HCT116 (cell line): ENCODE results near the gene AMBP. TPM values are rescaled to one million over a fixed set of nuclear protein-coding genes. Genes with fewer than 3 reads are reported as not detected.

Experiments used
- ATAC-seq: fragments of 200-7000 bp; cut with Tn5 transposase; 2 replicates; pipeline ENCODE4 v1.9.1; 2020; ENCODE audit warnings: mild to moderate bottlenecking, moderate library complexity
- BruUV-seq: library from RNA; stranded (reverse); fragments of 400-500 nt; replicated peaks from 2 replicates; lab custom pipeline; 2021; lab: Mats Ljungman, UMichigan
- CTCF ChIA-PET: fragments of 300-600 bp; sonication (Branson Sonifier 250); formaldehyde crosslinking; loops from one replicate; lab custom pipeline; 2021; ENCODE audit warnings: antibody characterized with exemption; lab: Charles Lee
- POLR2A ChIA-PET: fragments of 300-600, 350-600 bp; sonication (Branson Sonifier 250); formaldehyde crosslinking; loops from one replicate; lab custom pipeline; 2021; ENCODE audit warnings: antibody characterized with exemption; lab: Charles Lee
- RAD21 ChIA-PET, 2 experiments: fragments of 300-600 bp; sonication (Branson Sonifier 250); formaldehyde crosslinking; loops; one replicate each; lab custom pipeline; 2023; ENCODE audit warnings: low total read pairs in 2 of 2; ENCODE audit not compliant: uncharacterized antibody in 2 of 2, unreplicated experiment in 2 of 2, low non-redundant PET in 1 of 2; lab: Charles Lee
- DNase-seq: peaks from one replicate; pipeline ENCODE4 v3.0.0-alpha.2; 2010; ENCODE audit warnings: low read depth, low spot score
- H2AFZ ChIP-seq: fragments of 200-600 bp; shearing (Covaris generic), sonication (generic); 2 replicates; pipeline ENCODE4 v1.6.1; 2017; ENCODE audit warnings: low read depth, mixed run types, mixed read lengths, antibody characterized with exemption, low read length; ENCODE audit not compliant: poor library complexity, severe bottlenecking
- H3K27ac ChIP-seq: 2 replicates; pipeline ENCODE4 v1.5.1; 2012; ENCODE audit warnings: low read depth, low read length
- H3K27me3 ChIP-seq: fragments of 200-600 bp; sonication (generic); 2 replicates; pipeline ENCODE4 v1.6.1; 2016; ENCODE audit warnings: mixed run types, low read length, mixed read lengths; ENCODE audit not compliant: insufficient read depth
- H3K36me3 ChIP-seq, 2 experiments: fragments of 200-500 bp in 1 of 2; fragments of 200-600 bp in 1 of 2; sonication (Bioruptor generic) in 1 of 2; sonication (generic) in 1 of 2; 2 replicates each; pipeline versions ENCODE4 v1.5.1 to v1.6.1; 2014 to 2016; ENCODE audit warnings: low read length in 2 of 2, inconsistent platforms in 1 of 2, mixed read lengths in 1 of 2, mixed run types in 1 of 2; ENCODE audit not compliant: insufficient read depth in 2 of 2, control insufficient read depth in 1 of 2
- H3K4me1 ChIP-seq, 2 experiments: fragments of 200-600 bp in 1 of 2; sonication (generic) in 1 of 2; 2 replicates each; pipeline versions ENCODE4 v1.5.1 to v1.6.1; 2012 to 2017; ENCODE audit warnings: low read length in 2 of 2, inconsistent platforms in 1 of 2, mild to moderate bottlenecking in 1 of 2, mixed read lengths in 1 of 2, mixed run types in 1 of 2, moderate library complexity in 1 of 2; ENCODE audit not compliant: insufficient read depth in 2 of 2, control insufficient read depth in 1 of 2
- H3K4me2 ChIP-seq: fragments of 200-600 bp; sonication (generic); 2 replicates; pipeline ENCODE4 v1.6.1; 2017; ENCODE audit warnings: mixed run types, low read length, mixed read lengths
- H3K4me3 ChIP-seq, 2 experiments: fragments of 200-600 bp in 1 of 2; sonication (generic) in 1 of 2; replicated peaks in 1 of 2; 2 replicates each; pipeline ENCODE4 v1.5.1; 2011 to 2016; ENCODE audit warnings: low read length in 2 of 2, control low read depth in 1 of 2, low read depth in 1 of 2, mild to moderate bottlenecking in 1 of 2, mixed read lengths in 1 of 2, mixed run types in 1 of 2
- H3K79me2 ChIP-seq: fragments of 200-600 bp; sonication (generic); 2 replicates; pipeline ENCODE4 v1.6.1; 2017; ENCODE audit warnings: mild to moderate bottlenecking, mixed run types, low read length, moderate library complexity, mixed read lengths; ENCODE audit not compliant: insufficient read depth
- H3K9ac ChIP-seq: fragments of 200-600 bp; sonication (generic); 2 replicates; pipeline ENCODE4 v1.6.1; 2016; ENCODE audit warnings: low read length, mixed read lengths
- H3K9me2 ChIP-seq: fragments of 200-600 bp; sonication (generic), shearing (Covaris generic); 2 replicates; pipeline ENCODE4 v1.6.1; 2017; ENCODE audit warnings: mixed run types, mild to moderate bottlenecking, moderate library complexity; ENCODE audit not compliant: insufficient read depth
- H3K9me3 ChIP-seq, 2 experiments: fragments of 200-500 bp in 1 of 2; fragments of 200-600 bp in 1 of 2; sonication (Bioruptor generic) in 1 of 2; sonication (generic) in 1 of 2; 2 replicates each; pipeline ENCODE4 v1.6.1; 2014 to 2017; ENCODE audit warnings: low read length in 2 of 2, mixed read lengths in 2 of 2, inconsistent platforms in 1 of 2, low read depth in 1 of 2, mild to moderate bottlenecking in 1 of 2, mixed run types in 1 of 2, moderate library complexity in 1 of 2; ENCODE audit not compliant: control insufficient read depth in 1 of 2, insufficient read depth in 1 of 2
- H4K20me1 ChIP-seq: fragments of 200-600 bp; sonication (generic), shearing (Covaris generic); 2 replicates; pipeline ENCODE4 v1.6.1; 2017; ENCODE audit warnings: mixed run types, mild to moderate bottlenecking, moderate library complexity; ENCODE audit not compliant: insufficient read depth
- ATF3 ChIP-seq: IDR thresholded peaks from 2 replicates; pipeline ENCODE4 v1.6.1; 2012
- CBX3 ChIP-seq: IDR thresholded peaks from 2 replicates; pipeline ENCODE4 v1.6.1; 2012; ENCODE audit warnings: low read depth
- CEBPB ChIP-seq: IDR thresholded peaks from 2 replicates; pipeline ENCODE4 v1.6.1; 2012; ENCODE audit warnings: low read depth
- CTCF ChIP-seq, 3 experiments: fragments of 200-600 bp in 1 of 3; sonication (generic) in 1 of 3; IDR thresholded peaks in 2 of 3; conservative IDR thresholded peaks in 1 of 3; 2 replicates each; pipeline ENCODE4 v1.5.1; 2012 to 2017; ENCODE audit warnings: low read depth in 2 of 3, low read length in 2 of 3, antibody characterized with exemption in 1 of 3, borderline replicate concordance in 1 of 3, control low read depth in 1 of 3, mild to moderate bottlenecking in 1 of 3, mixed read lengths in 1 of 3, mixed run types in 1 of 3, moderate library complexity in 1 of 3; ENCODE audit not compliant: insufficient read depth in 1 of 3
- EZH2 ChIP-seq: fragments of 200-600 bp; sonication (generic); IDR thresholded peaks from 2 replicates; pipeline ENCODE4 v1.6.1; 2017; ENCODE audit warnings: antibody characterized with exemption, mixed run types
- EZH2phosphoT487 ChIP-seq: fragments of 200-600 bp; IDR thresholded peaks from 2 replicates; pipeline ENCODE4 v1.6.1; 2018; ENCODE audit warnings: antibody characterized with exemption, borderline replicate concordance
- POLR2AphosphoS5 ChIP-seq: IDR thresholded peaks from 2 replicates; pipeline ENCODE4 v1.6.1; 2011; ENCODE audit warnings: mild to moderate bottlenecking, low read depth, low read length, moderate library complexity
- SIN3A ChIP-seq: IDR thresholded peaks from 2 replicates; pipeline ENCODE4 v1.6.1; 2012; ENCODE audit warnings: low read depth
- SP1 ChIP-seq: IDR thresholded peaks from 2 replicates; pipeline ENCODE4 v1.6.1; 2012; ENCODE audit warnings: low read depth
- SRF ChIP-seq: IDR thresholded peaks from 2 replicates; pipeline ENCODE4 v1.6.1; 2012; ENCODE audit warnings: low read depth
- YY1 ChIP-seq: IDR thresholded peaks from 2 replicates; pipeline ENCODE4 v1.6.1; 2011; ENCODE audit warnings: low read length, low read depth, moderate library complexity, mild to moderate bottlenecking; ENCODE audit not compliant: insufficient replicate concordance; ENCODE audit errors: extremely low read depth
- ZBTB33 ChIP-seq: IDR thresholded peaks from 2 replicates; pipeline ENCODE4 v1.6.1; 2011; ENCODE audit warnings: mild to moderate bottlenecking, low read length, moderate library complexity; ENCODE audit not compliant: insufficient replicate concordance; ENCODE audit errors: extremely low read depth
- ZFX ChIP-seq: fragments of 450-650 bp; IDR thresholded peaks from 2 replicates; pipeline ENCODE4 v1.6.1; 2017
- ZNF274 ChIP-seq: fragments of 200-500 bp; sonication (Bioruptor generic); IDR thresholded peaks from 2 replicates; pipeline ENCODE4 v1.6.1; 2014; ENCODE audit warnings: mild to moderate bottlenecking, low read depth, low read length, inconsistent platforms
- intact Hi-C: fragments of 100-400 bp; cut with micrococcal nuclease; formaldehyde crosslinking; loops from 2 replicates; pipeline ENCODE4 v1.10.0; 2022
- total RNA-seq: library from RNA; stranded (reverse); gene quantifications from one replicate; pipeline ENCODE4 v1.2.1, GENCODE V29; 2021; ENCODE audit not compliant: unreplicated experiment

Gene AMBP
- total RNA-seq, 1 experiment from 2014 or later, result 1.9 TPM

GRCh38 chr9:114086607-114087006 is 8.5 kb upstream of the AMBP start:
- Histone ChIP-seq H3K9me3 (no peaks in the 10 kb centered on the region), H3K4me1 (no peaks in the 10 kb centered on the region), H4K20me1 (no peaks in the 10 kb centered on the region), H3K27ac (no peak overlapping the region), H2AFZ (no peak overlapping the region), H3K9ac (no peak overlapping the region), H3K36me3 (no peaks in the 10 kb centered on the region), H3K9me2 (no peaks in the 10 kb centered on the region), H3K79me2 (no peaks in the 10 kb centered on the region), H3K27me3 (no peaks in the 10 kb centered on the region), H3K4me2 (no peak overlapping the region), H3K4me3 (no peak overlapping the region)
- RAD21 ChIA-PET, result no interaction called here
- intact Hi-C loops, result no loop called here
- POLR2A ChIA-PET, result no interaction called here
- ATAC-seq, result no peak
- TF ChIP-seq CBX3, result no peak
- CTCF ChIA-PET, result no interaction called here
- no TSS peak for BruUV-seq
- no peak for DNase-seq

GRCh38 chr9:114086009-114086408 is 7.9 kb upstream of the AMBP start:
- ChIA-PET POLR2A (no interaction called here), RAD21 (no interaction called here), CTCF (no interaction called here)
- no peak overlapping the region for H3K9ac ChIP-seq
- intact Hi-C loops, result no loop called here
- H3K27me3 ChIP-seq, result no peaks in the 10 kb centered on the region
- H3K9me2 ChIP-seq, result no peaks in the 10 kb centered on the region
- H3K79me2 ChIP-seq, result no peaks in the 10 kb centered on the region
- ATAC-seq (no peak), DNase-seq (no peak)
- H3K4me2 ChIP-seq, result no peak overlapping the region
- no peaks in the 10 kb centered on the region for H3K4me1 ChIP-seq
- H2AFZ ChIP-seq, result no peak overlapping the region
- no peaks in the 10 kb centered on the region for H4K20me1 ChIP-seq
- no peaks in the 10 kb centered on the region for H3K9me3 ChIP-seq
- no peak overlapping the region for H3K4me3 ChIP-seq
- BruUV-seq, result no TSS peak
- H3K27ac ChIP-seq, result no peak overlapping the region
- H3K36me3 ChIP-seq, result no peaks in the 10 kb centered on the region
- no peak for TF ChIP-seq POLR2AphosphoS5
- no peak for TF ChIP-seq ZFX
- no peak for TF ChIP-seq SRF
- TF ChIP-seq CBX3, result no peak
- no peak for TF ChIP-seq ZNF274
- no peak for TF ChIP-seq CTCF (IDR thresholded peaks at IDR 0.05 in 2 of 3, conservative IDR thresholded peaks at IDR 0.05 in 1 of 3; ENCODE audit: borderline replicate concordance in 1 of 3, insufficient read depth in 1 of 3, low read depth in 2 of 3, low read length in 2 of 3)
- TF ChIP-seq CEBPB, result no peak
- no peak for TF ChIP-seq SIN3A
- no peak for TF ChIP-seq ZBTB33
- TF ChIP-seq SP1, result no peak
- no peak for TF ChIP-seq YY1
- TF ChIP-seq EZH2phosphoT487, result no peak
- TF ChIP-seq EZH2, result no peak
- TF ChIP-seq ATF3, result no peak
